RWPE2 (cell line): ENCODE data around the gene NADK2.

Experiments
- ATAC-seq: fragments of 200-7000 bp; cut with Tn5 transposase; 3 replicates; pipeline ENCODE4 v1.9.1; 2021; ENCODE audit warnings: low read depth
- DNase-seq: peaks from one replicate; pipeline ENCODE4 v3.0.0-alpha.2; 2020; ENCODE audit warnings: low spot score
- H3K27ac ChIP-seq: fragments of 450-650 bp; 2 replicates; pipeline ENCODE4 v1.5.1; 2017; ENCODE audit warnings: mild to moderate bottlenecking; ENCODE audit not compliant: poor library complexity, severe bottlenecking
- H3K27me3 ChIP-seq: fragments of 250-450 bp; sonication (Bioruptor Pico); 2 replicates; pipeline ENCODE4 v1.5.1; 2021; ENCODE audit warnings: mild to moderate bottlenecking, moderate library complexity; ENCODE audit not compliant: insufficient read depth, poor library complexity, severe bottlenecking
- H3K36me3 ChIP-seq: fragments of 250-450 bp; sonication (Bioruptor Pico); 2 replicates; pipeline ENCODE4 v1.5.1; 2020; ENCODE audit warnings: low read depth, mild to moderate bottlenecking, moderate library complexity
- H3K4me1 ChIP-seq: fragments of 250-450 bp; sonication (Bioruptor Pico); 2 replicates; pipeline ENCODE4 v1.5.1; 2021; ENCODE audit warnings: mild to moderate bottlenecking, moderate library complexity; ENCODE audit not compliant: insufficient read depth, poor library complexity, severe bottlenecking
- H3K4me3 ChIP-seq: fragments of 250-450 bp; sonication (Bioruptor Pico); 2 replicates; pipeline ENCODE4 v1.5.1; 2021; ENCODE audit warnings: mild to moderate bottlenecking, moderate library complexity; ENCODE audit not compliant: severe bottlenecking
- H3K9me3 ChIP-seq: fragments of 250-450 bp; sonication (Bioruptor Pico); 2 replicates; pipeline ENCODE4 v1.5.1; 2021; ENCODE audit warnings: mild to moderate bottlenecking, moderate library complexity; ENCODE audit not compliant: severe bottlenecking
- CTCF ChIP-seq: fragments of 450-650 bp; IDR thresholded peaks from one replicate; pipeline ENCODE4 v1.5.1; 2017; ENCODE audit warnings: mild to moderate bottlenecking, moderate library complexity; ENCODE audit not compliant: poor library complexity, severe bottlenecking

NADK2 gene

GRCh38 chr5:36150676-36151433, 90.9 kb downstream of the NADK2 start:
- Histone ChIP-seq H3K4me1 (peaks cover 42% of the 10 kb centered on the region), H3K36me3 (peaks cover 27% of the 10 kb centered on the region), H3K27ac (peak overlapping the region; percentile 24), H3K4me3 (peak overlapping the region; percentile 90), H3K27me3 (no peaks in the 10 kb centered on the region), H3K9me3 (no peaks in the 10 kb centered on the region)
- ATAC-seq (peak; percentile 7; the same call in 1 of the 3 replicates), DNase-seq (no peak)
- no peak for TF ChIP-seq CTCF

DNA sequence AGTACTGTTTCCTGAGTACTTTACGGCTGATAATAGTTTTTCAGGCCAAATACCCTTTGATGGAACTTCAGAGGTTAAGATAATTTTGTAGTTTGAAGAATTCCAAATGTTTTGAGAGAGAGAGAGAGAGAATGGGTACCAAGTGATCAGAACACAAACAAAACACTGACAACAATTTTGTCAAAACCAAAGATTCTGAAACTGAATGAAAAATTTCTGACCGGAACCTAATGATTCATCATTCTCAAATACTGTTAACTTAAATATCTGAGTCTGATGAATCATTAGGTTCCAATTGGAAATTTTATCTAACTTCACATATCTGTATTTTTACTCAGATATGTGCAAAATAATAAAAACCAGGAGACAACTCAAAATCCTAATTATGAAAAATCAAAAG, 94.0 kb downstream of the NADK2 start:
- peak overlapping the region; percentile 42 for H3K27ac ChIP-seq
- H3K4me1 ChIP-seq: peaks cover 26% of the 10 kb centered on the region
- no peaks in the 10 kb centered on the region for H3K9me3 ChIP-seq
- no peak for TF ChIP-seq CTCF
- DNase-seq (no peak), ATAC-seq (no peak)
- H3K27me3 ChIP-seq: no peaks in the 10 kb centered on the region
- no peak overlapping the region for H3K4me3 ChIP-seq
- H3K36me3 ChIP-seq: peaks cover 7% of the 10 kb centered on the region

GRCh38 chr5:36146390-36146789, 95.3 kb downstream of the NADK2 start:
- Histone ChIP-seq H3K4me3 (no peak overlapping the region), H3K27me3 (no peaks in the 10 kb centered on the region), H3K36me3 (peaks cover 16% of the 10 kb centered on the region), H3K27ac (no peak overlapping the region), H3K9me3 (no peaks in the 10 kb centered on the region), H3K4me1 (peaks cover 26% of the 10 kb centered on the region)
- no peak for DNase-seq
- ATAC-seq: no peak
- no peak for TF ChIP-seq CTCF

DNA sequence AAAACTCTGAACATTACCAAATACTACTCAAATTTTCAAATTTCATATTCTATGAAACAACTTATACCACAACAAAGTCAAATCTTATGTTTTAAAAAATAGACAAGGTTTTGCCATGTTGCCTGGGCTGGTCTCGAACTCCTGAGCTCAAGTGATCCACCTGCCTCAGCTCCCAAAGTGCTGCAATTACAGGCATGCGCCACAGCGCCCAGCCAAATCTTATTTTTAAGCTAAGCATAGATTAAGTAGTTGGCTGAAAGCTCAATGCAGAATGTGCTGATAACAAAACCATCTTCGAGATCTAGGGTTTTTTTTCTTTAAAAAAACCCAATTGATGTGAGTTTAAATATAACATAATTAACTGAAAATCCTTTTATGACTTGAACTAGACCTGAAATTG, 96.4 kb downstream of the NADK2 start:
- peaks cover 21% of the 10 kb centered on the region for H3K4me1 ChIP-seq
- H3K9me3 ChIP-seq: no peaks in the 10 kb centered on the region

More for the DNA sequence above, 96.4 kb downstream of the NADK2 start:
- no peak for TF ChIP-seq CTCF
- Histone ChIP-seq H3K36me3 (peaks cover 25% of the 10 kb centered on the region), H3K27ac (no peak overlapping the region), H3K27me3 (no peaks in the 10 kb centered on the region), H3K4me3 (no peak overlapping the region)
- DNase-seq (no peak), ATAC-seq (no peak)
